ENCODE data around the gene NFKBIE.

The NFKBIE gene

DNA sequence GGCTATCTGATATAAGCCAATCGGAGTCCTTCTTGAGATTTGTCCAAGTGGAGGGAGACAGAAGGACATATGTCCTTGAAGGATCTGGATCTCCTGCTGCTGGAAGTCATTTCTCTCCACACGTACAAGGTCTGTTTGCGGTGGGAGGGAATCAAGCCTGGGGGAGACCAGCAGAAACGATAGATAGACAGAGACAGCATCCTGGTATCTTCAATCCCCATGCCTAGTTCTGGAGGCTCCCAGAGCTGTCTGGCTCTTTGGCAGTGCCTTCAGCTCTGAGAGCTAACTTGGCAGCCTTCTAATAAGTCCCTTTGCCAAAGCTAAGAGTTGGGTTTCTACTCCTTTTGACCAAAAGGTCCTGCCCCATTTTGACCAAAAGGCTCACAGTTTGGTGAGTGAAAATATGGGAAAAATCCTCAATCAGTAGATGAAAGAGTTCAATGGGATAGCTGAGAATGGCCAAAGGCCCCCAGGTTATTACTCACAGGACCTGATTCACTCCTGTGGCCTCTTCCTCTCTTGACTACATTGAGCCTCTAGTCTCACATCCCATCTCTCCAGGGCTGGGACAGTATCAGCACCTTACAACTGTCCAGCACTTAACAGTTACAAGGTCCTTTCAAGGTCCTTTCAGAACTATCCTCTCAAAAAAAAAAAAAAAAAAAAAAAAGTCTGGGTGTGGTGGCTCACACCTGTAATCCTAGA lies 27.5 kb upstream of the NFKBIE start:
- Mint-ChIP-seq H3K4me3 (no peak overlapping the region), H3K27ac (no peak overlapping the region), H3K9me3 (no peaks in the 10 kb centered on the region), H3K36me3 (ENCODE audit: low read depth) (no peaks in the 10 kb centered on the region), H3K4me1 (peaks cover 2% of the 10 kb centered on the region), H3K27me3 (ENCODE audit: low read depth, poor library complexity) (peaks cover 59% of the 10 kb centered on the region)
- TF ChIP-seq, protein P1, sequence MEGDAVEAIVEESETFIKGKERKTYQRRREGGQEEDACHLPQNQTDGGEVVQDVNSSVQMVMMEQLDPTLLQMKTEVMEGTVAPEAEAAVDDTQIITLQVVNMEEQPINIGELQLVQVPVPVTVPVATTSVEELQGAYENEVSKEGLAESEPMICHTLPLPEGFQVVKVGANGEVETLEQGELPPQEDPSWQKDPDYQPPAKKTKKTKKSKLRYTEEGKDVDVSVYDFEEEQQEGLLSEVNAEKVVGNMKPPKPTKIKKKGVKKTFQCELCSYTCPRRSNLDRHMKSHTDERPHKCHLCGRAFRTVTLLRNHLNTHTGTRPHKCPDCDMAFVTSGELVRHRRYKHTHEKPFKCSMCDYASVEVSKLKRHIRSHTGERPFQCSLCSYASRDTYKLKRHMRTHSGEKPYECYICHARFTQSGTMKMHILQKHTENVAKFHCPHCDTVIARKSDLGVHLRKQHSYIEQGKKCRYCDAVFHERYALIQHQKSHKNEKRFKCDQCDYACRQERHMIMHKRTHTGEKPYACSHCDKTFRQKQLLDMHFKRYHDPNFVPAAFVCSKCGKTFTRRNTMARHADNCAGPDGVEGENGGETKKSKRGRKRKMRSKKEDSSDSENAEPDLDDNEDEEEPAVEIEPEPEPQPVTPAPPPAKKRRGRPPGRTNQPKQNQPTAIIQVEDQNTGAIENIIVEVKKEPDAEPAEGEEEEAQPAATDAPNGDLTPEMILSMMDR (IDR thresholded peaks at IDR 0.05), result no peak
- no peak for DNase-seq

DNA sequence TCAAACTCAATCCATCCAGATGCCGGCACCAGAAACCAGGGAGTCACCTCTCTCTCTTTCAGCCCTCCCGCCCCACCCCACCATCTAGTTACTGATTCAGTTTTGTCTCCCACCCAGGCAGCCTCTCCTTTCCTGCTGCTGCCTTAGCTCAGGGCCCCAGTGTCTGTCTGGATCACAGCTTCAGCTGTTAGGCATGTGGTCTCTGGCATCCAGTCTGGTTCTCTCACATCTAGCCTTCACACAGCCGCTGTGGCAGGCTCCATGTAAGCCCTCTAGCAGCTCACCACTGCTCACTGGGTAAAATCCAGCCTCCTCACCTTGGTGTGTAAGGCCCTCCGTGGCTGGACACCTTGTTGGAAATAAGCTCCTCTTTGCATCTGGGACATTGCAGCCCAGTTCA lies 26.5 kb upstream of the NFKBIE start:
- Mint-ChIP-seq H3K9me3 (no peaks in the 10 kb centered on the region), H3K27me3 (ENCODE audit: low read depth, poor library complexity) (peaks cover 62% of the 10 kb centered on the region), H3K4me1 (no peaks in the 10 kb centered on the region), H3K36me3 (ENCODE audit: low read depth) (no peaks in the 10 kb centered on the region), H3K27ac (no peak overlapping the region), H3K4me3 (no peak overlapping the region)
- TF ChIP-seq, protein P1 (IDR thresholded peaks at IDR 0.05), result no peak
- DNase-seq, result no peak

DNA sequence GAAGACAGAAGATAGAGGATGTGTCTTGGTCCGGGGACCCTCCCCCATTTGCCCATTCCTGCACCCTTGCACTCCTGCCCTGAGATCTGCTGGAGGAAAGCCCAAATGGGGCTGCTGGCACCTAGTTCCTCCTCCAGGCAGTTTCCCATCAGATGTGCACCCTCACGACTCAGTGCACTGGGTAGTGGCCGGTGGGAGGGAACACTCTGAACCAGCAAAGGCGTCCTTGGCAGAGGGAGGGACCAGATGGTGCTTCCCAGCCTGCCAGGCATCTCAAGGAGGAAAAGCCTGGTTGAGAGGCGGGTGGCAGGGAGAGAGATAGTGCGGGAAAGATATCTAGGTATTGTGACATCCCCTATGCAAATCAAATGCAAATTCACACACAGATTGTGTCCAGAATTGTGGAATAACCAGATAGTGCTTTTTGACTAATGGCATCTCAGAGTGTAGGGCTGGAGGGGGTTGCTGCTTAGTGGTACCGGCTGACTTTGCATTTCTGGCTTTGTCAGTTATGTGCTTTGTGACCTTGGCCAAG lies 24.4 kb upstream of the NFKBIE start:
- H3K9me3 Mint-ChIP-seq, result no peaks in the 10 kb centered on the region
- H3K36me3 Mint-ChIP-seq (ENCODE audit: low read depth), result no peaks in the 10 kb centered on the region
- TF ChIP-seq, protein P1 (IDR thresholded peaks at IDR 0.05), result no peak
- no peak overlapping the region for H3K4me3 Mint-ChIP-seq
- no peaks in the 10 kb centered on the region for H3K4me1 Mint-ChIP-seq
- DNase-seq, result no peak
- H3K27ac Mint-ChIP-seq, result no peak overlapping the region
- peaks cover 51% of the 10 kb centered on the region for H3K27me3 Mint-ChIP-seq (ENCODE audit: low read depth, poor library complexity)

DNA sequence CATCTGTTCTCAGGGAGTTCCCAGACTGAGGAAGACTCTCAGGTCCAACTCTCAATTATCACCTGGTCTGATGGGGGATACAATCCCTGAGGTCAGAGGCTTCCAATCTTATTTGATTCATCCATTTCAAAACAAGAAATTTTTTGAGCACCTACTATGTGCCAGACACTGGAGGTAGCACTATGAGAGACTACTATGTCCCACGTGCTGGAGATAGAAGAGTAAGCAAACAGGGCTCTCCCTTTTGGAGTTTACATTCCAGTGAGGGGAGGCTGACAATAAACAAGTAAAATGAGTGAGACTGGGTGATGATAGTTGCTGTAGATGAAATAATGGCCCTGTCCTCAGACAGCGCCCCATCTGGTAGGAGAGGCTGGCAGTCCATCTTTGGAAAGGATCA lies 21.4 kb upstream of the NFKBIE start:
- H3K27ac Mint-ChIP-seq, result no peak overlapping the region
- no peaks in the 10 kb centered on the region for H3K9me3 Mint-ChIP-seq
- peaks cover 58% of the 10 kb centered on the region for H3K27me3 Mint-ChIP-seq (ENCODE audit: low read depth, poor library complexity)

DNA sequence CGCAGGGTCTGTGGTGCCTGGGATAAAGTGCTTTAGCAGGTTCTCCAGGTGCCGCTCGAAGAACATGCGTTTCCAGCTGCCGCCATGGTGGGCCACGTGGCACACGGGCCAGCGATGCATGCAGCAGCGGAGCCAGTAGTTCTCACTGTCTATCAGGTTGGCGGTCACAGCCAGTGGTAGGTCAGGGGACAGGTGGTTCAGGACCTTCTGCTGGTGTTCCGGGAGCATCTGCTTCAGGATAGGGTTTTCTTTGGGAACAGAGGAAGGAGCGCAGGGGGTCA lies 20.9 kb upstream of the NFKBIE start:
- no peak for DNase-seq
- no peaks in the 10 kb centered on the region for H3K9me3 Mint-ChIP-seq
- no peak overlapping the region for H3K27ac Mint-ChIP-seq
- peaks cover 58% of the 10 kb centered on the region for H3K27me3 Mint-ChIP-seq (ENCODE audit: low read depth, poor library complexity)
- H3K4me1 Mint-ChIP-seq, result no peaks in the 10 kb centered on the region
- no peaks in the 10 kb centered on the region for H3K36me3 Mint-ChIP-seq (ENCODE audit: low read depth)
- H3K4me3 Mint-ChIP-seq, result no peak overlapping the region
- TF ChIP-seq, protein P1 (IDR thresholded peaks at IDR 0.05), result no peak

More for the DNA sequence above, 21.4 kb upstream of the NFKBIE start:
- H3K36me3 Mint-ChIP-seq (ENCODE audit: low read depth), result no peaks in the 10 kb centered on the region
- H3K4me3 Mint-ChIP-seq, result no peak overlapping the region
- no peak for DNase-seq
- TF ChIP-seq, protein P1 (IDR thresholded peaks at IDR 0.05), result no peak
- no peaks in the 10 kb centered on the region for H3K4me1 Mint-ChIP-seq

All from nephron progenitor cell (in vitro differentiated cells).